ENCODE data around the gene ZNF804A. TPM values are rescaled to one million over a fixed set of nuclear protein-coding genes. Genes with fewer than 3 reads are reported as not detected.

Gene ZNF804A
- total RNA-seq, 1 experiment from 2014 or later, result 3.4 TPM

DNA sequence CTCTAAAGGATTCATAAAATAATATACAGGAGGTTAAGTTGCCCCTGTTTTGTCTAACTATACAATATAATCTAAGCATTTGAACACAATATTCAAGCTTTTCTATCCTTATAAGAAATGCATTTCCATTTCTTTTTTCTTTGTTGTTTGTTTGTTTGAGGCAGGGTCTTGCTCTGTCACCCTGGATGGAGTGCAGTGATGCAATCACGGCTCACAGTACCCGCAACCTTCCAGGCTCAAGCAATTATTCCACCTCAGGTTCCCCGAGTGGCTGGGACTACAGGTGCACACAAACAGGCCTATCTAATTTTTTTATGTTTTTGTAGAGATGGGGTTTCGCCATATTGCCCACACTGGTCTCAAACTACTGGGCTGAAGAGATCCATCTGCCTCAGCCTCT is 307.8 kb downstream of the ZNF804A start:
- TF ChIP-seq EZH2 (IDR thresholded peaks at IDR 0.05; ENCODE audit: borderline replicate concordance, low read depth, low read length, poor library complexity, severe bottlenecking) (no peak), CTCF (conservative IDR thresholded peaks at IDR 0.05; ENCODE audit: low read depth, low read length) (no peak)
- Histone ChIP-seq H3K4me3 (ENCODE audit: low read depth, low read length, poor library complexity, severe bottlenecking) (no peak overlapping the region), H3K27ac (ENCODE audit: low read depth, low read length, poor library complexity, severe bottlenecking) (no peak overlapping the region), H3K4me1 (ENCODE audit: insufficient read depth, low read length, poor library complexity, severe bottlenecking) (peaks cover 34% of the 10 kb centered on the region), H3K36me3 (ENCODE audit: insufficient read depth, low read length, poor library complexity, severe bottlenecking) (no peaks in the 10 kb centered on the region), H3K9me3 (ENCODE audit: low read depth, low read length, poor library complexity, severe bottlenecking) (no peaks in the 10 kb centered on the region), H3K27me3 (replicated peaks; ENCODE audit: insufficient read depth, low read depth, low read length, poor library complexity) (no peaks in the 10 kb centered on the region)
- intact Hi-C loops (cut with micrococcal nuclease; ENCODE audit: unreplicated experiment), result loop anchor here (10.0 kb wide), 1 partner anchor 261 kb away; no protein-coding TSS in a partner anchor
- ChIA-PET POLR2A (ENCODE audit: low non-redundant PET) (no interaction called here), CTCF (no interaction called here)
- BruUV-seq (replicated peaks), result no TSS peak
- no peak for DNase-seq (ENCODE audit: low spot score)

DNA sequence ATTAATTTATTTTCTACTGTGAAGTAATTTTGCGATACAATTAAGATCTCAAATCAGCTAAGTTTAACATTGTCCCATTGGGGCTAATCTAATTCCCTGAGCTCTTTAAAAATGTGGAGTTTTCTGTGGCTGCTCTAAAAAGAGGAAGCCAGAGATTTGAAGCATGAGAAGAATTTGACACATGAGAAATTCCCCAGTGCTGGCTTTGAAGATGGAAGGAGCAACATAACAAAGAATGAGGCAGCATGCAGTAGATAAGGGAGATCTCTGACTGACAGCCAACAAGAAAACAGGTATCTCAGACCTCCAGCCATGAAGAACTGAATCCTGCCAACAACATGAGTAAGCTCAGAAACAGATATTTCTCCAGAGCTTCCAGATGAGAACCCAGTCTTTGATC is 308.4 kb downstream of the ZNF804A start:
- CTCF ChIA-PET, result no interaction called here
- BruUV-seq (replicated peaks), result no TSS peak
- POLR2A ChIA-PET (ENCODE audit: low non-redundant PET), result no interaction called here
- DNase-seq (ENCODE audit: low spot score), result no peak
- Histone ChIP-seq H3K9me3 (ENCODE audit: low read depth, low read length, poor library complexity, severe bottlenecking) (no peaks in the 10 kb centered on the region), H3K4me1 (ENCODE audit: insufficient read depth, low read length, poor library complexity, severe bottlenecking) (peaks cover 34% of the 10 kb centered on the region), H3K27ac (ENCODE audit: low read depth, low read length, poor library complexity, severe bottlenecking) (no peak overlapping the region), H3K4me3 (ENCODE audit: low read depth, low read length, poor library complexity, severe bottlenecking) (no peak overlapping the region), H3K27me3 (replicated peaks; ENCODE audit: insufficient read depth, low read depth, low read length, poor library complexity) (no peaks in the 10 kb centered on the region), H3K36me3 (ENCODE audit: insufficient read depth, low read length, poor library complexity, severe bottlenecking) (no peaks in the 10 kb centered on the region)
- intact Hi-C loops (cut with micrococcal nuclease; ENCODE audit: unreplicated experiment), result loop anchor here (10.0 kb wide), 1 partner anchor 262 kb away; no protein-coding TSS in a partner anchor
- TF ChIP-seq CTCF (conservative IDR thresholded peaks at IDR 0.05; ENCODE audit: low read depth, low read length) (no peak), EZH2 (IDR thresholded peaks at IDR 0.05; ENCODE audit: borderline replicate concordance, low read depth, low read length, poor library complexity, severe bottlenecking) (no peak)

- H3K4me3 ChIP-seq (ENCODE audit: low read depth, low read length, poor library complexity, severe bottlenecking), result no peak overlapping the region
- H3K36me3 ChIP-seq (ENCODE audit: insufficient read depth, low read length, poor library complexity, severe bottlenecking), result no peaks in the 10 kb centered on the region
- DNase-seq (ENCODE audit: low spot score), result no peak
- H3K27me3 ChIP-seq (replicated peaks; ENCODE audit: insufficient read depth, low read depth, low read length, poor library complexity), result no peaks in the 10 kb centered on the region
- POLR2A ChIA-PET (ENCODE audit: low non-redundant PET), result no interaction called here
- no peak overlapping the region for H3K27ac ChIP-seq (ENCODE audit: low read depth, low read length, poor library complexity, severe bottlenecking)
- CTCF ChIA-PET, result no interaction called here
- TF ChIP-seq EZH2 (IDR thresholded peaks at IDR 0.05; ENCODE audit: borderline replicate concordance, low read depth, low read length, poor library complexity, severe bottlenecking), result no peak
- no peak for TF ChIP-seq CTCF (conservative IDR thresholded peaks at IDR 0.05; ENCODE audit: low read depth, low read length)
- peaks cover 34% of the 10 kb centered on the region for H3K4me1 ChIP-seq (ENCODE audit: insufficient read depth, low read length, poor library complexity, severe bottlenecking)
- no TSS peak for BruUV-seq (replicated peaks)
- intact Hi-C loops (cut with micrococcal nuclease; ENCODE audit: unreplicated experiment), result loop anchor here (10.0 kb wide), 1 partner anchor 264 kb away; no protein-coding TSS in a partner anchor
- no peaks in the 10 kb centered on the region for H3K9me3 ChIP-seq (ENCODE audit: low read depth, low read length, poor library complexity, severe bottlenecking)
Observed at GRCh38 chr2:184908966-184909365, 310.6 kb downstream of the ZNF804A start.
